SK-MEL-5 (cell line): Measurements from ENCODE around the gene PC. TPM values are rescaled to one million over a fixed set of nuclear protein-coding genes. Genes with fewer than 3 reads are reported as not detected.

ENCODE experiments used
- DNase-seq: peaks from one replicate; pipeline ENCODE4 v3.0.0-alpha.2; 2016; ENCODE audit warnings: low read depth, low spot score
- in situ Hi-C: cut with HindIII; loops from 2 replicates; pipeline ENCODE4 v1.10.0; 2016; ENCODE audit warnings: low sequenced_read_pairs, high pct_unique_total_duplicates, low pct_unique_long_range_greater_than_20kb
- total RNA-seq: library from RNA; depleted of rRNA; stranded (reverse); fragments of >200 nt; shearing (Covaris generic); gene quantifications from 2 replicates; pipeline ENCODE4 v1.2.3, GENCODE V29; 2014

The PC gene
- total RNA-seq, 1 experiment from 2014 or later = 19.9 TPM

GRCh38 chr11:66904561-66904960 is 53.6 kb downstream of the PC start:
- no peak for DNase-seq
- in situ Hi-C loops = no loop called here

DNA sequence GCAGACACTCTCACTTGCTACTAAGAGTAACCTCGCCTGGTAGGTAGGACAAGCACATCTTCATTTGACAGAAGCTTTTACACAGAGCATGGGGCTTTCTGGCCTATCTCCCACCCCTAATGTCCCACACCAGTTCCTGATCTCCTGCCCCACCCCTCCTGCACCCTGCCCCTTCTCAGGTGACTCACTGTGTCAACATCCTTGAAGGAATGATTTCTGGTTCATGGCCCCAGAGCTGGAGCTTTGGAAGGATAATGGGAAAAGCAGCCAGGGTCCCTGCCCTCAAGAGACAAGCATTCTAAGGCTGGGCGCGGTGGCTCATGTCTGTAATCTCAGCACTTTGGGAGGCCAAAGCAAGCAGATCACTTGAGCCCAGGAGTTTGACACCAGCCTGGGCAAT is 54.1 kb downstream of the PC start:
- no peak for DNase-seq
- in situ Hi-C loops = no loop called here

DNA sequence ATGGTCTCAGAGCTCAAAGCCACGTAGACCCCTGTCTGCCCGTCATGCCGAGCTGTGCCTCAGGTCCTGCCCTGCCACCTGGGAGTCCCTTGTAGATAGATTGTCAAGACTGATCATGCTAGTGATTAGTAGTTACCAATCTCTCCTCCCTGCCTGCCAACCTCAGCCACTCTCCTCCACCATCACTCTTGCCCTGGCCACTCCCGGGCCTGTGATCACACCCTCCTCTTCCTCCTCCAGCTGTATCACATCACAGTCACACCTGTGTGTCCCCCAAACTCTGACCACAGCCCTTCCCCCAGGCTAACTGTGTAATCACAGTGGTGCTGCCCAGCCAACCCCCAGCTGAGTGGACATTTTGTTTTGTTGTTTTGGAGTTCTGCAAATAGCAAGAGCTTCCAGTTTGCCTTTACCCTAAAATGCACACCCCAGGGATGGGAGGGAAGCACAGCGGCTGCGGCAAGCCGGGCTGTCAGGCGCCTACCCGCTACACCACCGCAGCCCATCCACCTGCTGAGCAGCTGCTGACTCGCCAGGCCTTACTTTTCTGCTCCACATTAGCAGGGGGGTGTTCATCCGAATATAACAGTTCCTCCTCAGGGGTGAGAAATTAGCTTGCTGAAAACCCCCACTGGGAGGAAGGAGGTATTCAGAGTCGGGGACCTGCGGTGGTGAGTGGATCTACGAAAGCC is 55.6 kb downstream of the PC start:
- in situ Hi-C loops = no loop called here
- DNase-seq = no peak

GRCh38 chr11:66901964-66902390 is 56.2 kb downstream of the PC start:
- in situ Hi-C loops = no loop called here
- no peak for DNase-seq

- DNase-seq = no peak
- in situ Hi-C loops = no loop called here
Observed at GRCh38 chr11:66894141-66894540, 64.0 kb downstream of the PC start.

GRCh38 chr11:66892911-66893310 is 65.3 kb downstream of the PC start:
- in situ Hi-C loops = no loop called here
- no peak for DNase-seq

- peak; percentile 51 for DNase-seq
- in situ Hi-C loops = no loop called here
Observed at GRCh38 chr11:66891851-66892660, 66.1 kb downstream of the PC start.

GRCh38 chr11:66889960-66890359 is 68.2 kb downstream of the PC start:
- in situ Hi-C loops = no loop called here

DNA sequence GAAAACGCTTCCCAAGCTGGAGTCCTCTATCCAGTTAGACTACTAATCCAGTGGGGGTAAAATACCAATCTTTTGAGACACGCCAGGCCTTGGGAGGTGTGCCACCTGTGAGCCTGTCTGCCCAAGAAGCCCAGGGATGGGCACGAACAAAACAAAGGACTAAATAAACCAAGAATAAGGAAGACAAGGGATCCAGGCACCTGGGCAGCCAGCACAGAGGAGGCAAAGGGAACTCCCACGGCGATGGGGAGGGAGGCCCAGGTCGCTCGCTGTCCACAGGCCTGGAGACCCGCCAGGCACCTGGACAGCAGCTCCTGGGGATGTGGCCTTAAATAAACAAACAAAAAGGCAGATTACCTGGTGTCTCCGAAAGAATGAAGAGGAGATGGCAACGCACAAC is 69.9 kb downstream of the PC start:
- in situ Hi-C loops = no loop called here
- no peak for DNase-seq

More at GRCh38 chr11:66889960-66890359, 68.2 kb downstream of the PC start:
- DNase-seq = no peak

GRCh38 chr11:66887526-66887925 is 70.7 kb downstream of the PC start:
- in situ Hi-C loops = no loop called here

DNA sequence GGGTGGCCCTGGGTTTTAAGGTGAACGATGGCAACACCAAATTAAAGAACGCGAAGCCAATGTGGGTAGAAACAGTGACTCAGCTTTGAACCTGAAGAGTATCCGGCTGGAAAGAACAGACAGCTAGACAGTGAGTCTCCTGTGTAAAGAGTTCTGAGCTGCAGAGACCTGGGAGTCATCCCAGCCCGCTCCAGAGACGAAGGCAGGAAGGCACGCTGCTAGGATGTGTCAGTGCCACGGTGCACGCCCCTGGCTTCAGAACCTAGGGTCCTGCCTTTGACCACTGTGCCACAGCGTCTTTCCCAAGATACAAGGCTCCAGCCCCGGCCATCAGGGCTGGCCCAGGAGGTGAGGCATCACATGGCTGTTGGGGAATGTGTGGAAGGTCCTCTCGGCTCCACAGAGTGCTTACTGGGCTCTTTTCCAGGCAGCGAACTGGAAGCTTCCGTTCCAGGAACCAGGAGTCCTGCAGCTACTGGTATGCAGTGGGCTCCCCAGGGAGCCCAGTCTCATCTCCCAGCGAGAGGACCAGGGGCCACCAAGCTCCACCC is 71.4 kb downstream of the PC start:
- no peak for DNase-seq
- in situ Hi-C loops = no loop called here

More at GRCh38 chr11:66887526-66887925, 70.7 kb downstream of the PC start:
- no peak for DNase-seq

DNA sequence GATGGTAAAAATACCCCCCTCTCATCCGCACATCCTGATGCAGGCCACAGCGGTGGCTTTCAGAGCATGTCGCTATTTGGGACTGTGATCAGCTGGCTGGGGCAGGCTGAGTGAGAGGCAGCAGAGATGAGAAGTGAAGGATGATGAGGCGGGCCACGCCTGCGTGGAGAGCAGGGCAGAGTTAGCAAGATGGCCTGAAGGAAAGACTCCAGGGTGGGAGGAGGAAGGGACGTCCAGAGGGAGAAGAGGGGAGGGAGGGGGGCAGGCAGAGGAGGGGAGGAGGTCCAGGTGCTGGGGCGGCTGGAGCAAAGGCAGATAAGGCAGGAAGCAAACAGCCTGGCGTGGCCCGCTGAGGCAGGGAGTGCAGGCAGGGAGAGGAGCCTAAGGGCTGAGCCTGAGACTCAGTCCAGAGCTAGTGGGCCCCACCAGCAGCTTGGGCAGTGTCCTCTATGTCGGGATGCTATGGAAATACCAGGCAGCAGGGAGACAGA is 72.2 kb downstream of the PC start:
- in situ Hi-C loops = no loop called here
- DNase-seq = no peak

DNA sequence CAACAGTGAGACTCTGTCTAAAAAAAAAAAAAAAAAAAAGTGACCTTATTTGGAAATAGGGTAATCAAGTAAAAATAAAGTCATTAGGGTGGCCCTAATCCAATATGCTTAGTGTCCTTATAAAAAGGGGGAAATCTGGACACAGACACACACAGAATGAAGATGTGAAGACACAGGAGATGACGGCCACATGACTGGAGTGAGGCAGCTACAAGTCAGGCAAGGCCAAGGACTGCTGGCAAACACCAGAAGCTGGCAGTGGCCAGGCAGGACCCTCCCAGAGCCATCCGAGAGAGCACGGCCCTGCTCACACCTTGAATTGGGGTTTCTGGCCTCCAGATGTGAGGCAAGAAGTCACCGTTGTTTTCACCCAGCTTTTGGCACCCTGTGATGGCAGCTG is 72.7 kb downstream of the PC start:
- in situ Hi-C loops = no loop called here

GRCh38 chr11:66884443-66884842 is 73.7 kb downstream of the PC start:
- in situ Hi-C loops = no loop called here
- no peak for DNase-seq

More for the DNA sequence above, 72.7 kb downstream of the PC start:
- no peak for DNase-seq

GRCh38 chr11:66883016-66883965 is 74.9 kb downstream of the PC start:
- peak; percentile 72 for DNase-seq
- in situ Hi-C loops = no loop called here

DNA sequence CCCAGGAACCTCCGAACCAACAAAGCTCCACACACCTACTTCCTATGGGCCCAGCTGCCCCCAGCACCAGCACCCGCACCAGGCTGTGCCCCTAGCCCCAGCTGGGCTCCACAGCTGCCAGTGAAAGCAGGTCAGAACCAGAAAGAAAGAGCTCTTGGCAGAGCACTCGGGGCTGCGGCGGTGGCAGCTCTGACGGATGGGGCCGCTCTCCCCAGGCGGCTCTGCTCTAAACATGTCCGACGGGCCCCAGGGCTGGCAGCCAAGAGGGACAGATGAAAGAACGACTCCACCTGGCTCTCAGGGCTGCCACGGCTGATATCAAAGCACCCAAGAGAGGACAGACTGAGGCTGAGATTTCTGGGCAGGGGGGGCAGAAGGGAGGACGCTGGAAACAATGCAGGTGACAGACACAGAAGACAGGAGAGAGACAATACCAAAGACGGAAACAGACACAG is 75.6 kb downstream of the PC start:
- DNase-seq = no peak
- in situ Hi-C loops = no loop called here

DNA sequence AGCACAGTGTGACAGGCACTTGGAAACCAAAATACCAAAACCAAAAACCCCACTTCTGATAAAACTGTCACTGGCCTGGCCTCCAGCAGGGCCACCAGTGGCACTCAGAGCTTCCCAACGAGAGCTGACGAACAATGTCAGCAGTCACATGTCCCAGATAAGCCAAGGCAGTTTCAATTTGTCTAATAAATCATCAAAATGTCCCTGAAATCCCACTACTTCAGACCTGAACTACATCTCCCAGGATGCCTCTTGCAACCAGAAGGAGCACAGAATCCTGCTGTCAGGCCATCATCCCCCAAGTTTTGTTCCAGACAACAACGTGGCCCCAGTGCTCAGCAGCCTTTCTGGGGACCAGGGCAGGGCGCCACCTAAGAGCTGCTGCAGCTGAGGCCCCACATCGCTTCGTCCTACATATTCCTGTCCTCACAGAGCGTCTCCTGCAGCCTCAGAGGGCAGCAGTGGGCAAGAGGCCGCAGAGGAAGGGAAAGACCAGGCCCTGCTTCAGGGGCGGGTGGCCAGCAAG is 76.2 kb downstream of the PC start:
- DNase-seq = no peak
- in situ Hi-C loops = no loop called here
